Small intestine (tissue), 7 donors: Measurements from ENCODE around the gene COX4I2. TPM values are rescaled to one million over a fixed set of nuclear protein-coding genes. Genes with fewer than 3 reads are reported as not detected.
"Not testable (repeated sequence)": the region's sequence is repeated elsewhere in the genome, so short reads cannot be mapped to it uniquely, and the experiment has no call there.

Experiments
- DNase-seq, 2 donors: peaks; one replicate each; pipeline versions ENCODE4 v3.0.0 to v3.0.0-alpha.2; 2013
- FAIRE-seq: peaks from 2 replicates; lab custom pipeline; 2012; peaks lifted over from hg19 to GRCh38; lab: Jason Lieb, UNC
- H3K27ac ChIP-seq, 3 donors: one replicate each; pipeline ENCODE4 v1.5.1; 2013; ENCODE audit warnings: low read length in 2 of 3, mild to moderate bottlenecking in 2 of 3, control low read depth in 1 of 3, inconsistent platforms in 1 of 3, low read depth in 1 of 3, moderate library complexity in 1 of 3
- H3K27me3 ChIP-seq, 3 donors: one replicate each; pipeline ENCODE4 v1.6.1; 2013; ENCODE audit warnings: low read length in 3 of 3, inconsistent platforms in 1 of 3; ENCODE audit not compliant: control insufficient read depth in 3 of 3, insufficient read depth in 3 of 3
- H3K36me3 ChIP-seq, 3 donors: one replicate each; pipeline ENCODE4 v1.6.1; 2013; ENCODE audit warnings: low read length in 3 of 3, inconsistent platforms in 1 of 3, low read depth in 1 of 3, mild to moderate bottlenecking in 1 of 3, moderate library complexity in 1 of 3; ENCODE audit not compliant: control insufficient read depth in 3 of 3, insufficient read depth in 2 of 3
- H3K4me1 ChIP-seq, 3 donors: one replicate each; pipeline ENCODE4 v1.6.1; 2013; ENCODE audit warnings: low read length in 2 of 3, inconsistent platforms in 1 of 3, low read depth in 1 of 3, mild to moderate bottlenecking in 1 of 3, moderate library complexity in 1 of 3; ENCODE audit not compliant: control insufficient read depth in 3 of 3, insufficient read depth in 2 of 3
- H3K4me3 ChIP-seq, 3 donors: one replicate each; pipeline ENCODE4 v1.5.1; 2013; ENCODE audit warnings: low read length in 3 of 3, control low read depth in 1 of 3, inconsistent platforms in 1 of 3, low read depth in 1 of 3, mild to moderate bottlenecking in 1 of 3, moderate library complexity in 1 of 3
- H3K9me3 ChIP-seq, 2 donors: one replicate each; pipeline ENCODE4 v1.6.1; 2013; ENCODE audit warnings: low read depth in 1 of 2, low read length in 1 of 2; ENCODE audit not compliant: control insufficient read depth in 2 of 2, insufficient read depth in 1 of 2
- WGBS, 3 donors: extraction: QIAGEN DNeasy Blood & Tissue Kit; methylation state at CpG; one replicate each; pipeline ENCODE4 v1.1.7; 2013; 5-methylcytosine and 5-hydroxymethylcytosine counted together
- polyA plus RNA-seq, 4 donors: library from polyadenylated mRNA; stranded (reverse) in 3 of 4; unstranded in 1 of 4; fragments of 200-250 nt in 3 of 4; fragments of 120-200 nt in 1 of 4; gene quantifications; one replicate each; pipeline versions ENCODE4 v1.2.1 to v1.2.3, GENCODE V29; 2013
- donor health status: healthy with polysubstance abuse.
- donor health status: control.
- donor health status: control.
- donor health status: Bipolar disorder and iron deficiency.
- donor health status: healthy.

The COX4I2 gene
- polyA plus RNA-seq, 4 donors: 0.81 to 3.7 TPM; not detected in 2

DNA sequence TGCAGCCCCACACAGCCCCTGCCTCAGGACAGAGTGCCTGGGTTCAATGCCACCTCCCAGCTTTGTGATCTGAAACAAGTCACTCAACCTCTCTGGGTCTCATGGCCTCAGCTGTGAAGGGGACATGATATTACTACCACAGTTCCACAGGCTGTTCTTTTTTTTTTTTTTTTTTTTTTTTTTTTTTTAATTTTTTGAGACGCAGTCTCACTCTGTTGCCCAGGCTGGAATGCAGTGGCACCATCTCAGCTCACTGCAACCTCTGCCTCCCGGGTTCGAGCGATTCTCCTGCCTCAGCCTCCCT, 41.3 kb upstream of the COX4I2 start:
- H3K36me3 ChIP-seq, DNase-seq, FAIRE-seq, H3K4me3 ChIP-seq, H3K27me3 ChIP-seq, H3K9me3 ChIP-seq: not testable (repeated sequence)
- WGBS, 3 donors: 70 to 81% (median 80%) methylated on average over 4 of the region's 4 CpGs
- H3K4me1 ChIP-seq: peaks cover 0 to 37% (median 8%) of the 10 kb centered on the region in 3 donors
- H3K27ac ChIP-seq: peak overlapping the region; percentile 82 to 92 (median 89)

DNA sequence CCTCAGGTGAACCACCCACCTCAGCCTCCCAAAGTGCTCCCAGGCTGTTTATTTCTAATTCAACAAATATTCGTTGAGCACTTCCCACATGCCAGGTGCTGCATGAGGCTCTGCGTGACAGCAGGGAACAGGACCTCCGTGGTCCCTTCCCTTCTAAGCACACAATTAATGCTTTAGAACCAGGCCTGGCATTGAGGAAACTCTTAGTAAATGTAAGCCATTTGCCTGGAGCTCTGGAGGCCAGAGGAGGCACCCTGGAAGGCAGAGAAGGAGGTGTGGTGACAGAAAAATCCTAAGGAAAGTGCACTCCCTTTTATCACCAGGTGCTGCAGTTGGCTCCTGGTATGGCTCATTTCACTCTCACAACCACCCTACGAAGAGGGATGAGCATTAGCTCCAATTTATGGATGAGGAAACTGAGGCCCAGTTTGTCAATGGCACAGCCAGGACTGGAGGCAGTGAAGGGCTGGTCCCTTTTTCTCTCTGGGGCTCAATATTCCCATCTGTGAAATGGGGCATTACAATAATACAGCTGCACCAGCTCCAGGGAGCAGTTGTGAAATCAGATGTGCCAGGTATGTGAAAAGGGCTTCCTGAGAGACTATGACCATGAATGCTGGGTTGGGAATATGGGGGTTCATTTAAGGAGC, 40.8 kb upstream of the COX4I2 start:
- Histone ChIP-seq H3K27me3 (no peaks in the 10 kb centered on the region), H3K4me3 (no peak overlapping the region), H3K4me1 (peaks cover 0 to 37% (median 8%) of the 10 kb centered on the region in 3 donors), H3K9me3 (no peaks in the 10 kb centered on the region), H3K36me3 (no peaks in the 10 kb centered on the region), H3K27ac (peak overlapping the region; percentile 82 to 92 (median 89))
- DNase-seq: peak in 1 of 2 donors; percentile 31
- FAIRE-seq: no peak
- 46 to 68% (median 55%) methylated on average over 4 of the region's 4 CpGs for WGBS, 3 donors

DNA sequence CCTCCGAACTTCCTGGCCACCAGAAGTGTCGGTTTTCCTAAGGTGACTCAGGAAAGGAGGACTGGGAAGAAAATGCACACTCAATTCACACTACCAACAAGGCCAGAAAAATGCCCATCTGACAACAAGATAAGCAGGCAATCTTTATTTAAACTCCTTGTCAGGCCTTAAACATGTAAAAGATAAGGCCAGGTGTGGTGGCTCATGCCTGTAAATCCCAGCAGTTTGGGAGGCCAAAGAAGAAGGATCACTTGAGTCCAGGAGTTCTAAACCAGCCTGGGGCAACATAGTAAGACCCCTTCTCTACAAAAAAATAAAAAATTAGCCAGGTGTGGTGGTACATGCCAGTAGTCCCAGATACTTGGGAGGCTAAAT, 40.2 kb upstream of the COX4I2 start:
- DNase-seq (no peak), FAIRE-seq (no peak)
- H3K27me3 ChIP-seq: no peaks in the 10 kb centered on the region
- no peaks in the 10 kb centered on the region for H3K36me3 ChIP-seq
- H3K4me1 ChIP-seq: peaks cover 0 to 37% (median 8%) of the 10 kb centered on the region in 3 donors
- 79 to 89% (median 85%) methylated on average over 2 of the region's 2 CpGs for WGBS, 3 donors
- H3K9me3 ChIP-seq: no peaks in the 10 kb centered on the region
- H3K27ac ChIP-seq: peak overlapping the region in 2 of 3 donors; percentile 82 to 89
- H3K4me3 ChIP-seq: no peak overlapping the region

DNA sequence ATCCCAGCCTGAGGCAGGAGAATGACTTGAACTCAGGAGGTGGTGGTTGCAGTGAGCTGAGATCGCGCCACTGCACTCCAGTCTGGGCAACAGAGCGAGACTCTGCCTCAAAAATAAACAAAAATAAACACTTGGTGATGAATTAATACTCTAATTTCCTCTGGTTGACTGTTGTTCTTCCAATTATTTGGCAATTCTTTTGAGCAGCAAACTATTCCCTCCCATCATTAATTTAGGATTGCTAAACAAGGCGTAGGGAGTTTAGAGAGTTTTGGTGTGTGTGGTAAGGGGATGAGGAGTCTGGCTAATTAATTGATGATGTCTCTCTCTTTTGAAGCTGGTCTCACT, 35.3 kb upstream of the COX4I2 start:
- peaks cover 0 to 16% (median 0%) of the 10 kb centered on the region in 3 donors for H3K4me1 ChIP-seq
- H3K9me3 ChIP-seq: no peaks in the 10 kb centered on the region
- FAIRE-seq (no peak), DNase-seq (no peak)
- WGBS, 3 donors: 56 to 82% (median 74%) methylated on average over 4 of the region's 4 CpGs
- peaks cover 0 to 15% (median 0%) of the 10 kb centered on the region in 3 donors for H3K36me3 ChIP-seq
- H3K4me3 ChIP-seq: no peak overlapping the region
- no peaks in the 10 kb centered on the region for H3K27me3 ChIP-seq
- peak overlapping the region in 2 of 3 donors; percentile 31 to 78 for H3K27ac ChIP-seq

DNA sequence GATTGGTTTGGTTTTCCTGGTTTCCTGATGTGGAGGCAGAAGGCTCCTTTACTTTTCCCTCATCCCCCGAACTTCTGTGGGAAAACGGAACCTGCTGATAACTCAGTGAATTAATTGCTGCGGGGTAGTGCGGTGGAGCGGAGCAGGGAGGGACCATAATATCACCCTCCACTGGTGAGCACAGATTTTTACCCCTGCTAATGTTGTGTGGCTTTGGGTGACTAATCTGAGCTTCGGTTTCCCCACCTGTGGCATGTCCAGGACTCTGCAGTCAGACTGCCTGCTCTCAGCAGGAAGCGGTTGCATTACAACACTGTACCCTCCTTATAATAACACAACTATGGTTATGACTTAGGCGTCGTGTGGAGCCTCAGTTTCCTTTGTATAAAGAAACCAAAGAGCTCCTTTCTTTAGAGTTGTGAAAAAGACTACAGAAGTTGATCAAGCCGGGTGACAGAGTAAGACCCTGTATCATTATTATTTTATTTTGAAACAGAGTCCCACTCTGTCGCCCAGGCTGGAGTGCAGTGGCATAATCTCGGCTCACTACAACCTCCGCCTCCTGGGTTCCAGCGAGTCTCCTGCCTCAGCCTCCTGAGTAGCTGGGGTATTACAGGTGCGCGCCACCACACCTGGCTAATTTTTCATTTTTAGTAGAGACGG, 34.8 kb upstream of the COX4I2 start:
- Histone ChIP-seq H3K36me3 (peaks cover 0 to 15% (median 0%) of the 10 kb centered on the region in 3 donors), H3K4me3 (no peak overlapping the region), H3K27ac (peak overlapping the region; percentile 31 to 78 (median 41)), H3K4me1 (peaks cover 0 to 21% (median 0%) of the 10 kb centered on the region in 3 donors), H3K9me3 (no peaks in the 10 kb centered on the region), H3K27me3 (no peaks in the 10 kb centered on the region)
- 39 to 50% (median 42%) methylated on average over 17 of the region's 17 CpGs for WGBS, 3 donors
- peak; percentile 54 to 63 for DNase-seq
- no peak for FAIRE-seq

DNA sequence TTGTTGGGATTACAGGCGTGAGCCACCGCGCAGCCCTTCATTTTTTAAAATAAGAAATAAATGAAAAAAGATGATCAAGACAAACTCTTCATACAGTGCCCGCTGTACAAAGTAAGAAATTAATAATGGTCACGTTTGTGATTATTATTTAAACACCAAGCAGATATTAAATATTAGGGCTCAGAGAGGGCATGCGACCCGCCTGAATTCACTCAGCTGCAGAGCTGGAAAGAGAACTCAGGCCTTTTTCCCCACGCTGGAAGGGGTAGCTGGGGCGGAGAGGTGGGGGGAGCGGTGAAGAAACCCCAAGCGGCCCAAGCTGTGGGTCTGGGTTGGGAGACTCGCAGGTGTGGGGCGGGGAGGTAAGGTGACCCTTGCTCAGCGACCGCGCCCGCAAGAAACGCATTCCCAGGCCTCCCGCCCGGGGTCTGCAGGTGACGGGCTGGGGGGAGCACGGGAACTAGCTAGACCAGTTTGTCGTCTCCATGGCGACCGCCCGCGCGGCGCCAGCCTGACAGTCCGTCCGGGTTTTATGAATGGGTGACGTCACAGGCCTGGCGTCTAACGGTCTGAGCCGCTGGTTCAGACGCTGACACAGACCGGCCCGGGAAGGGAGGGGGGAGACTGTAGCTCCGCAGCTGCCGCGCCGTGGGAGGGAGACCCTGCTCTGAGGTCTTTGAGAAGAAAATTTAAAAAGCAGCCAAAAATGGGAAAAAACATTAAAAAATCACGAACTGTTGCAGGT, 33.7 kb upstream of the COX4I2 start:
- H3K36me3 ChIP-seq: peaks cover 0 to 15% (median 0%) of the 10 kb centered on the region in 3 donors
- FAIRE-seq (no peak), DNase-seq (peak; percentile 98 to 100)
- H3K4me3 ChIP-seq: peak overlapping the region; percentile 29 to 97 (median 92)
- H3K27me3 ChIP-seq: no peaks in the 10 kb centered on the region
- peak overlapping the region; percentile 83 to 96 (median 94) for H3K27ac ChIP-seq
- H3K4me1 ChIP-seq: peaks cover 0 to 29% (median 0%) of the 10 kb centered on the region in 3 donors
- no peaks in the 10 kb centered on the region for H3K9me3 ChIP-seq
- 8 to 10% (median 10%) methylated on average over 35 to 43 of the region's 43 CpGs for whole genome bisulfite sequencing, 3 donors

DNA sequence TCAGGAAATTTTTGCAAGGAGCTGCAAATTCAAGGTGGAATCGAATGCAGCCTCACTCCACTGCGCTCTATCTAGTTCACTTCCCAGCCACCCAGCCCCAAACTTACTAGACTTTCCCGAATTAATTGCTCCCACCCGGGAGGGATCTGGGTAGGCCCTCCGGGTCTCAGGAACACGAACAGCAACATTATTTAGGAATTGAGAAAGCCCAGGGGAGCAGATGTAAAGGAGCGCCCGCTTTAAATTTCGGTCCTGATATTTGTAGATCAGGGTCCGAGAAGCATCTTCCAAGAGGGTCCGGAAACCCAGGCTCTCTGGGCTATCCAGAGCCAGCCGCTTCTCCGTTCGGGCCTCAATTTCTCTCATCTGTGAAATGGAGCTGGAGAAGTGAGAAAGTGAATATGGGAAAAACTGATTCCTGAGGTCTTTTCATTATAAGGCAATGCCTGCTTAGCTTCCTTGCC, 33.1 kb upstream of the COX4I2 start:
- H3K4me3 ChIP-seq: peak overlapping the region; percentile 29 to 97 (median 92)
- peaks cover 0 to 35% (median 0%) of the 10 kb centered on the region in 3 donors for H3K4me1 ChIP-seq
- peak overlapping the region; percentile 83 to 96 (median 94) for H3K27ac ChIP-seq
- no peaks in the 10 kb centered on the region for H3K9me3 ChIP-seq
- peaks cover 0 to 15% (median 0%) of the 10 kb centered on the region in 3 donors for H3K36me3 ChIP-seq
- DNase-seq: no peak
- FAIRE-seq: no peak
- 1 to 2% (median 2%) methylated on average over 14 of the region's 14 CpGs for WGBS, 3 donors
- H3K27me3 ChIP-seq: no peaks in the 10 kb centered on the region
